ENCODE measurements around the gene ENOX2. TPM values are rescaled to one million over a fixed set of nuclear protein-coding genes. Genes with fewer than 3 reads are reported as not detected.

ENOX2 gene
- total RNA-seq, 1 donor from 2014 or later, result 12.9 TPM

- no peak for DNase-seq
Measured at GRCh38 chrX:130879869-130880268, 23.1 kb downstream of the ENOX2 start.

- peak; percentile 46 for DNase-seq
Measured at GRCh38 chrX:130878350-130879341, 24.4 kb downstream of the ENOX2 start.

- no peak for DNase-seq
Measured at GRCh38 chrX:130877892-130878341, 25.1 kb downstream of the ENOX2 start.

- DNase-seq, result no peak
Measured at GRCh38 chrX:130876226-130876625, 26.8 kb downstream of the ENOX2 start.

- no peak for DNase-seq
Measured at GRCh38 chrX:130874751-130875150, 28.3 kb downstream of the ENOX2 start.

GRCh38 chrX:130869239-130869638, 33.8 kb downstream of the ENOX2 start:
- no peak for DNase-seq

GRCh38 chrX:130861462-130861861, 41.5 kb downstream of the ENOX2 start:
- DNase-seq, result no peak

GRCh38 chrX:130857207-130857606, 45.8 kb downstream of the ENOX2 start:
- DNase-seq, result no peak

- DNase-seq, result no peak
Measured at GRCh38 chrX:130851569-130851968, 51.4 kb downstream of the ENOX2 start.

- DNase-seq, result no peak
Measured at GRCh38 chrX:130848763-130849162, 54.2 kb downstream of the ENOX2 start.

GRCh38 chrX:130846746-130847145, 56.3 kb downstream of the ENOX2 start:
- no peak for DNase-seq

GRCh38 chrX:130841776-130842175, 61.2 kb downstream of the ENOX2 start:
- no peak for DNase-seq

- DNase-seq, result no peak
Measured at GRCh38 chrX:130840345-130840744, 62.7 kb downstream of the ENOX2 start.

- DNase-seq, result no peak
Measured at GRCh38 chrX:130836447-130836846, 66.6 kb downstream of the ENOX2 start.

- no peak for DNase-seq
Measured at GRCh38 chrX:130834830-130835229, 68.2 kb downstream of the ENOX2 start.

GRCh38 chrX:130834149-130834548, 68.9 kb downstream of the ENOX2 start:
- peak; percentile 13 for DNase-seq

GRCh38 chrX:130831347-130831722, 71.7 kb downstream of the ENOX2 start:
- no peak for DNase-seq

- DNase-seq, result no peak
Measured at GRCh38 chrX:130830599-130831346, 72.2 kb downstream of the ENOX2 start.

GRCh38 chrX:130829526-130830515, 73.2 kb downstream of the ENOX2 start:
- no peak for DNase-seq

GRCh38 chrX:130828641-130829040, 74.4 kb downstream of the ENOX2 start:
- DNase-seq, result no peak

- no peak for DNase-seq
Measured at GRCh38 chrX:130827648-130828047, 75.4 kb downstream of the ENOX2 start.

- no peak for DNase-seq
Measured at GRCh38 chrX:130826249-130826648, 76.8 kb downstream of the ENOX2 start.

Measured in dermis blood vessel endothelial cell (primary cell).